ENCODE measurements around the gene MIPEP.
A peak's percentile ranks its signal among the peaks of the same experiment; 100 is the strongest.

The MIPEP gene

GRCh38 chr13:23855360-23855759 lies 33.8 kb downstream of the MIPEP start:
- no peaks in the 10 kb centered on the region for H3K36me3 ChIP-seq
- H3K4me3 ChIP-seq, result no peak overlapping the region
- no peaks in the 10 kb centered on the region for H3K27me3 ChIP-seq
- TF ChIP-seq Cebpa-rat (IDR thresholded peaks at IDR 0.05), result no peak
- no peak overlapping the region for H3K27ac ChIP-seq
- no peaks in the 10 kb centered on the region for H4K20me1 ChIP-seq
- no peak overlapping the region for H3K4me2 ChIP-seq
- H3K9me3 ChIP-seq, result no peaks in the 10 kb centered on the region
- H3K4me1 ChIP-seq, result peaks cover 14% of the 10 kb centered on the region
- H3K9ac ChIP-seq, result no peak overlapping the region

GRCh38 chr13:23852351-23852750 lies 36.8 kb downstream of the MIPEP start:
- peaks cover 44% of the 10 kb centered on the region for H3K4me1 ChIP-seq
- no peaks in the 10 kb centered on the region for H4K20me1 ChIP-seq
- H3K4me2 ChIP-seq, result no peak overlapping the region
- H3K4me3 ChIP-seq, result no peak overlapping the region
- no peak overlapping the region for H3K9ac ChIP-seq
- no peak overlapping the region for H3K27ac ChIP-seq
- H3K36me3 ChIP-seq, result no peaks in the 10 kb centered on the region
- TF ChIP-seq Cebpa-rat (IDR thresholded peaks at IDR 0.05), result no peak
- no peaks in the 10 kb centered on the region for H3K9me3 ChIP-seq
- H3K27me3 ChIP-seq, result no peaks in the 10 kb centered on the region

GRCh38 chr13:23851106-23851505 lies 38.1 kb downstream of the MIPEP start:
- H3K4me2 ChIP-seq, result no peak overlapping the region
- peaks cover 52% of the 10 kb centered on the region for H3K4me1 ChIP-seq
- TF ChIP-seq Cebpa-rat (IDR thresholded peaks at IDR 0.05), result no peak
- no peak overlapping the region for H3K4me3 ChIP-seq
- no peak overlapping the region for H3K27ac ChIP-seq
- H4K20me1 ChIP-seq, result no peaks in the 10 kb centered on the region
- no peak overlapping the region for H3K9ac ChIP-seq
- H3K9me3 ChIP-seq, result no peaks in the 10 kb centered on the region
- H3K27me3 ChIP-seq, result no peaks in the 10 kb centered on the region
- H3K36me3 ChIP-seq, result no peaks in the 10 kb centered on the region

DNA sequence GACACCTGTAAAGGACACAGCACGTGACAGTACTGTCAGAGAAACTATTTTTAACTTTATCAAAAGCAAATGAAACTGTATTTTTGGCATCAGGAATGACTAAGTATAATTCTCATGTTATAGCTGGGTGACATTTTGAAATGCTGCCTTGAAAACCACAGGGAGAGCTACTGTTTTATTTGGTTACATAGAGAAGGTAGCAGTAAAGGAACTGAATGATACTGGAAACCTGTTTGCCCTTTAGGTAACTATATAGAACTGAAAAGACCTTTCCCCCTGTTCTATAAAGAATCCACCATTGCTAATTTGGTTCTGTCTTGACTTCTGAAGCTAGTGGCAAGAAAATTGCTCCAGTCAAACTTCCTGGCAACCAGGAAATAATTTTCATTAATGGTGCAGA lies 39.1 kb downstream of the MIPEP start:
- Histone ChIP-seq H3K9me3 (no peaks in the 10 kb centered on the region), H3K36me3 (no peaks in the 10 kb centered on the region), H3K4me1 (peaks cover 54% of the 10 kb centered on the region), H3K4me2 (peak overlapping the region; percentile 35), H4K20me1 (no peaks in the 10 kb centered on the region), H3K27ac (no peak overlapping the region), H3K9ac (no peak overlapping the region), H3K27me3 (no peaks in the 10 kb centered on the region), H3K4me3 (no peak overlapping the region)
- TF ChIP-seq Cebpa-rat (IDR thresholded peaks at IDR 0.05), result no peak

DNA sequence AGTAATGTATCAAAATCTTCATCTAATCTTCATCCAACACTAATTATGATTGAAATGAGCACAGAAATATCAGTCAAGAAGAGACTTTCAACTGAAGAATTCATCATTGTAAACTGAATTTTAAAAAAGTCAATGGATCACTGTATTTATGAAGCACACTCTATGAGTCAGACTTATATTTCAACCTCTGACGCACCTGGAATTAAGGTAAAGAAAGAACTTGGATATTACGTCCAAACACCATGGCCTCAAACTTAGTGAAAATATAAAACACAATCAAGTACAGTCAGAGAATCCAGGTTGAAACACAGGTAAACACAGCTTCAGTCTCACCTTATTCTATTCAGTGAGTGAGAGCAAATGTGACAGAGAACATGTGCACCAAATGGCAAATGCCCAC lies 39.5 kb downstream of the MIPEP start:
- H3K27ac ChIP-seq, result no peak overlapping the region
- H3K36me3 ChIP-seq, result no peaks in the 10 kb centered on the region
- H3K27me3 ChIP-seq, result no peaks in the 10 kb centered on the region
- H4K20me1 ChIP-seq, result no peaks in the 10 kb centered on the region
- peak overlapping the region; percentile 35 for H3K4me2 ChIP-seq
- no peaks in the 10 kb centered on the region for H3K9me3 ChIP-seq
- H3K4me1 ChIP-seq, result peaks cover 59% of the 10 kb centered on the region
- TF ChIP-seq Cebpa-rat (IDR thresholded peaks at IDR 0.05), result no peak
- no peak overlapping the region for H3K4me3 ChIP-seq
- H3K9ac ChIP-seq, result no peak overlapping the region

GRCh38 chr13:23848646-23849141 lies 40.5 kb downstream of the MIPEP start:
- Histone ChIP-seq H3K27ac (peak overlapping the region; percentile 1; the same call in 1 of the 2 replicates), H3K4me1 (peaks cover 69% of the 10 kb centered on the region), H3K9ac (no peak overlapping the region), H3K9me3 (no peaks in the 10 kb centered on the region), H3K36me3 (no peaks in the 10 kb centered on the region), H3K4me3 (no peak overlapping the region), H3K27me3 (no peaks in the 10 kb centered on the region), H3K4me2 (peak overlapping the region; percentile 80), H4K20me1 (no peaks in the 10 kb centered on the region)
- no peak for TF ChIP-seq Cebpa-rat (IDR thresholded peaks at IDR 0.05)

GRCh38 chr13:23848019-23848418 lies 41.2 kb downstream of the MIPEP start:
- Histone ChIP-seq H3K27ac (no peak overlapping the region), H3K4me2 (peak overlapping the region; percentile 80), H3K4me1 (peaks cover 76% of the 10 kb centered on the region), H3K9ac (no peak overlapping the region), H3K4me3 (no peak overlapping the region), H3K9me3 (no peaks in the 10 kb centered on the region), H3K36me3 (no peaks in the 10 kb centered on the region), H3K27me3 (no peaks in the 10 kb centered on the region), H4K20me1 (no peaks in the 10 kb centered on the region)
- TF ChIP-seq Cebpa-rat (IDR thresholded peaks at IDR 0.05), result no peak

- H3K27ac ChIP-seq, result no peak overlapping the region; the same call in 1 of the 2 replicates
- H3K4me1 ChIP-seq, result peaks cover 81% of the 10 kb centered on the region
- H3K9ac ChIP-seq, result no peak overlapping the region
- no peak overlapping the region for H3K4me3 ChIP-seq
- no peaks in the 10 kb centered on the region for H3K27me3 ChIP-seq
- H3K4me2 ChIP-seq, result peak overlapping the region; percentile 80
- no peaks in the 10 kb centered on the region for H3K36me3 ChIP-seq
- H4K20me1 ChIP-seq, result no peaks in the 10 kb centered on the region
- no peaks in the 10 kb centered on the region for H3K9me3 ChIP-seq
- TF ChIP-seq Cebpa-rat (IDR thresholded peaks at IDR 0.05), result no peak
These were observed 41.7 kb downstream of the MIPEP start for GRCh38 chr13:23847497-23847896.

DNA sequence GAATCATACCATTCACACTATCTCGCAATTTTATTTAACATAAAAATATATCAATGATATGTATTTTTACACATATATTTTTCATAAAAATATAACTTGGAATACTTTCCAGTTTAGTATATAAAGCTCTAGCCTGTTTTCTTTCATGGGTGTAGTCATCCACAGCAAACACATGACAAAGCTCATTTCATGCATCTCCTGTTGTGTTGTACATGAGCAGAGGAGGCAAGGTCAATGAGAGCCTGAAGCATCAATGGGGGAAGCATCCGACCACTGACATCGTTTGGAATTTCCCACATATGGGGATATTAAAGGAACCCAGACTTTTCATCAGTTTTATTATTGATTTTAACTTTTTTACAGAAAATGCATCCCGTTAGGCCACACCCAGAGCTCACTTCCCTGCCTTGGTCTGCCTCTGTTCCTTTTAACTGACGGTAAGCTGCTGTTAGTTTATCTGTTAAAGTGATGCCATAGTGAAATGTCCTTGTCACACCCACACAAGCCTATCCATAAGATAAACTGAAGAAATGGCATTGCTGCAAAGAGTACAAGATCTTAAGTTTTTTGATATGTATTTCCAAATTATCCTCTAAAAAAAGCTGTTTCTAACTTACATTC lies 44.0 kb downstream of the MIPEP start:
- no peak overlapping the region for H3K27ac ChIP-seq
- no peaks in the 10 kb centered on the region for H3K36me3 ChIP-seq
- H3K27me3 ChIP-seq, result no peaks in the 10 kb centered on the region
- no peak overlapping the region for H3K9ac ChIP-seq
- no peaks in the 10 kb centered on the region for H4K20me1 ChIP-seq
- H3K4me3 ChIP-seq, result peak overlapping the region; percentile 31; the same call in 1 of the 2 replicates
- no peak for TF ChIP-seq Cebpa-rat (IDR thresholded peaks at IDR 0.05)
- H3K9me3 ChIP-seq, result no peaks in the 10 kb centered on the region
- H3K4me1 ChIP-seq, result peaks cover 81% of the 10 kb centered on the region
- H3K4me2 ChIP-seq, result peak overlapping the region; percentile 80

GRCh38 chr13:23844132-23844531 lies 45.1 kb downstream of the MIPEP start:
- Histone ChIP-seq H3K4me3 (no peak overlapping the region), H3K27me3 (no peaks in the 10 kb centered on the region), H3K4me1 (peaks cover 70% of the 10 kb centered on the region), H3K27ac (no peak overlapping the region), H4K20me1 (no peaks in the 10 kb centered on the region), H3K9ac (no peak overlapping the region), H3K36me3 (no peaks in the 10 kb centered on the region), H3K4me2 (peak overlapping the region; percentile 61), H3K9me3 (no peaks in the 10 kb centered on the region)
- no peak for TF ChIP-seq Cebpa-rat (IDR thresholded peaks at IDR 0.05)
